Measurements from ENCODE around the gene SMYD3.

SMYD3 gene

GRCh38 chr1:246255773-246256172 lies 251.3 kb downstream of the SMYD3 start:
- Mint-ChIP-seq H3K27ac (no peak overlapping the region), H3K4me3 (no peak overlapping the region), H3K36me3 (ENCODE audit: low read depth) (peaks cover 5% of the 10 kb centered on the region), H3K27me3 (no peaks in the 10 kb centered on the region), H3K9me3 (peaks cover 19% of the 10 kb centered on the region), H3K4me1 (ENCODE audit: low read depth) (no peaks in the 10 kb centered on the region)
- intact Hi-C loops (cut with micrococcal nuclease): no loop called here

DNA sequence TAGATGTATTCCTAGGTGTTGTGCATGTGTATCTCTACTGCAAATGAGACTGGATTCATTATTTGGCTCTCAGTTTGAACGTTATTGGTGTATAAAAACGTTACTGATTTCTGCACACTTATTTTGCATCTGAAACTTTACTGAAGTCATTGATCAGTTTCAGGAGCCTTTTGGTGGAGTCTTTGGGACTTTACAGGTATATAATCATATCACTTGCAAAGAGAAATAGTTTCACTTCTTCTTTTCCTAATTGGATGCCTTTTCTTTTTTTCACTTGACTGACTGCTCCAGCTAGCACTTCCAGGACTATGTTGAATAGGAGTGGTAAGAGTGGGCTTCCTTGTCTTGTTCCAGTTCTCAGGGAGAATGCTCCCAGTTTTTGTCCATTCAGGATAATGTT lies 252.2 kb downstream of the SMYD3 start:
- peaks cover 17% of the 10 kb centered on the region for H3K9me3 Mint-ChIP-seq
- no peak overlapping the region for H3K4me3 Mint-ChIP-seq
- no peak overlapping the region for H3K27ac Mint-ChIP-seq
- no peaks in the 10 kb centered on the region for H3K4me1 Mint-ChIP-seq (ENCODE audit: low read depth)
- intact Hi-C loops (cut with micrococcal nuclease): no loop called here
- H3K27me3 Mint-ChIP-seq: no peaks in the 10 kb centered on the region
- peaks cover 5% of the 10 kb centered on the region for H3K36me3 Mint-ChIP-seq (ENCODE audit: low read depth)

DNA sequence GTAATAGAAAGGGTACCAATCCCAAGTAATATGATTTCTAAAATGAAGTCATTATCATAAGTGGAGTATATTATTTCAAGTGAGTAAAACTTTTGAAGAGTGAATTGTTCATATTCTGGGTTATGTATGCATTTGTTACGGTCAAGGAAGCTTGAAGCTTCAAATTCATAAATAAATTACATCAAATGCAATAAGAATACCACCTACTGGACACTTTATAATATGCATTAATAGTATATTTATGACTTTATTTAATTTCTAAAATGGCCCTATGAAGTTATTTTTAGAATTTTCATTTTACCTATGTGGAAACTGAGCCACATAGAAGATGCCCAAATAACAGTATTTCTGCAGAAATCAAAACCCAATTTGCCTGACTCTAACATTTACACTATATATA lies 260.6 kb downstream of the SMYD3 start:
- Mint-ChIP-seq H3K27me3 (no peaks in the 10 kb centered on the region), H3K4me3 (no peak overlapping the region), H3K27ac (no peak overlapping the region), H3K4me1 (ENCODE audit: low read depth) (no peaks in the 10 kb centered on the region), H3K36me3 (ENCODE audit: low read depth) (no peaks in the 10 kb centered on the region), H3K9me3 (peaks cover 8% of the 10 kb centered on the region)
- intact Hi-C loops (cut with micrococcal nuclease): no loop called here

- intact Hi-C loops (cut with micrococcal nuclease): no loop called here
- Mint-ChIP-seq H3K9me3 (peaks cover 8% of the 10 kb centered on the region), H3K27ac (no peak overlapping the region), H3K4me3 (no peak overlapping the region), H3K4me1 (ENCODE audit: low read depth) (no peaks in the 10 kb centered on the region), H3K36me3 (ENCODE audit: low read depth) (no peaks in the 10 kb centered on the region), H3K27me3 (no peaks in the 10 kb centered on the region)
Measured at GRCh38 chr1:246245541-246245940, 261.5 kb downstream of the SMYD3 start.

DNA sequence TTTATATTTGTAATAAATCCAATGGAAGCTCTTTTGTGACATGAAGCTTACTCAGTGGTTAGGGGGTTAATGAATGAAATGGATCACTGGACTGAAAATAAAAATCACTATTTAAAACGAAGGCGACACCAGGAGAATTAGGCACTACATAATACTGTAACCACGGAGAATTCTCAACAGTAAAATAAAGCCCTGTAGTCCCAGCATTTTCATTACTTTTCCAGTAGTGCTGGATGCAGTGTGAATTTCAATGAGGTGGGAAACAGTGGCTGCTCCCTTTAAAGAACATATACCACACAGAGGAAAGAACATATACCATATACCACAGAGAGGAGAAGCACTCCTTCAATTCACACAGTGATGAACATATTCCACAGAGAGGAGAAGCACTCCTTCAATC lies 275.0 kb downstream of the SMYD3 start:
- Mint-ChIP-seq H3K36me3 (ENCODE audit: low read depth) (no peaks in the 10 kb centered on the region), H3K27ac (no peak overlapping the region), H3K9me3 (no peaks in the 10 kb centered on the region), H3K27me3 (no peaks in the 10 kb centered on the region), H3K4me3 (no peak overlapping the region), H3K4me1 (ENCODE audit: low read depth) (peaks cover 6% of the 10 kb centered on the region)
- intact Hi-C loops (cut with micrococcal nuclease): no loop called here

DNA sequence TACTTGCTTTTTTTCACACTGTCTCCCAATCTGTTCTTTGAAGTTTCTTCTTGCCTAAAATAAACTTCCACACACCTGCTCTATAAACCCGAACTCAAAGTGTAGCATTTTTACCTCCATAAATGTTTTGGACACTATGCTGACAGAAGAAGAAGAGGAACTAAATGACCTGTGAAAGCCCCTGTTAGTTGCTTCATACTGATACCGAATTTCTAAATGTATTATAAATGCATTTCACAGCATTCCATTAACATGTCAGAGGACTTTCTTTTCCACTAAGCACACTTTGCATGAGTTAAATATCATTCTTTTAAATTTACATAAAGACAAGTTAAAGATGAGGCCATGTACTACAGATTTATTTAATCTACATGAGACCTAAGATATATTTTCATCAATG lies 281.0 kb downstream of the SMYD3 start:
- peaks cover 10% of the 10 kb centered on the region for H3K4me1 Mint-ChIP-seq (ENCODE audit: low read depth)
- H3K9me3 Mint-ChIP-seq: no peaks in the 10 kb centered on the region
- H3K4me3 Mint-ChIP-seq: no peak overlapping the region
- peaks cover 1% of the 10 kb centered on the region for H3K27me3 Mint-ChIP-seq
- H3K27ac Mint-ChIP-seq: no peak overlapping the region
- intact Hi-C loops (cut with micrococcal nuclease): no loop called here
- H3K36me3 Mint-ChIP-seq (ENCODE audit: low read depth): no peaks in the 10 kb centered on the region

DNA sequence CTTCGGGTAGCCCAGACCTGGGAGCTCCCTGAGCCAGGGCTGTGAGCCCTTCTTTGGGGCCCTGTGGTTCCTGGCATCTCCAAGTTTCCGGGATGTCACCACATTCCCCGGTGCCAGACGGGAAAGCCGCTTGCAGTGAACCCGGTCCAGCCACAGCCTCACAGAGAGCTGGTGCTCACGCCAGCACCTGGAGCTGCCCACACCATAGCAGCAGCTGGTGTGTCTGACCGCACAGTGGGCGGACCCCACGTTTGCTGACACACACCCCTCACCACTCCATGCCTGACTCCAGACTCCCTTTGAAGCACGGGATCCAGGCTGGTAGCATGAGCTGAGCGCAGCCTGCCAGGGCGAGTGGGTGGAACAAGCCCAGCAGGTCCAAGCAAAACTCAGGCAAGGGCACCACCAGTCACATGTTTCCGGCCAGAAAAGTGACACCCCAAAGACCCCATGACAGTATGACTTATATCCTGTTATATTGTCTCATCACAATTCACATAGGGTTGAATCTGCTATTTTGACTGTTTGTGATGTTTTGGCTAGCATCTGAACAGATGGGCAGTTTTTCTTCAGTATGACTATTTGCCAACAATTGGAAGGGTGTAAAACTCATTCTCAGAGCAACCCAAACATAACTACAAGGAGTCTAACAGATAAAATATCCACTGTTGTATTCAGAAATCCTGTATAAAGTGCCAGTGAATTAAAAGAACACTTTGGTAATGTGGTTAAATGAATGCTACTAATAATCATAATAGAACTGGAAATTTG lies 285.4 kb downstream of the SMYD3 start:
- peaks cover 4% of the 10 kb centered on the region for H3K4me1 Mint-ChIP-seq (ENCODE audit: low read depth)
- H3K4me3 Mint-ChIP-seq: no peak overlapping the region
- H3K27ac Mint-ChIP-seq: no peak overlapping the region
- no peaks in the 10 kb centered on the region for H3K9me3 Mint-ChIP-seq
- H3K36me3 Mint-ChIP-seq (ENCODE audit: low read depth): no peaks in the 10 kb centered on the region
- intact Hi-C loops (cut with micrococcal nuclease): no loop called here
- peaks cover 1% of the 10 kb centered on the region for H3K27me3 Mint-ChIP-seq

GRCh38 chr1:246220495-246221065 lies 286.5 kb downstream of the SMYD3 start:
- Mint-ChIP-seq H3K27ac (no peak overlapping the region), H3K9me3 (no peaks in the 10 kb centered on the region), H3K4me3 (no peak overlapping the region), H3K4me1 (ENCODE audit: low read depth) (peaks cover 2% of the 10 kb centered on the region), H3K36me3 (ENCODE audit: low read depth) (no peaks in the 10 kb centered on the region), H3K27me3 (peaks cover 1% of the 10 kb centered on the region)
- intact Hi-C loops (cut with micrococcal nuclease): no loop called here

DNA sequence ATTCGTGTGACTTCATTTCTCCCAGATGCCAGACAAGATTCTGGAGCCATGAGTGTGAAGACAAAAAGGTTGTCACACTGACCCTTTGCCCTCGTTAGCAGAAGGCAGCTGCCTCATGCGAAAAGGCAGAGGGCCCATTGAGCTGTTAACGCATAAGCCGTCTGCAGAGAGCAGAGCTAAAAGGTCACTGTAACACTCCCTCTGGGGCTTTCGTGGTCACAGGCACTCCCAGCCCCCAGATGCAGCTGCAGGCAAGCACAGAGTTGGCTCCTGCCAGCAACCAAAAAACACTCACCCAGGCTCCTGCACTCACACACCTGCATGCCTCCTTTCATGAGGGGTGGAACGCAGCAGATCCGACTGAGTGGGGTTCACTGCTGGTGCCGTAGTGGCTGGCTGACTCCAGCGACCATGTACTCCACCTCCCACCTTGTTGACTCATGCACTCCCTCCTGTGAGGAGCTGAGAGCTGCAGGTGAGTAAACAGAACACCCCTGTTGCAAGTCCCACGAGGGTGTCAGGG lies 287.5 kb downstream of the SMYD3 start:
- Mint-ChIP-seq H3K27ac (no peak overlapping the region), H3K9me3 (no peaks in the 10 kb centered on the region), H3K4me1 (ENCODE audit: low read depth) (peaks cover 6% of the 10 kb centered on the region), H3K4me3 (no peak overlapping the region), H3K36me3 (ENCODE audit: low read depth) (no peaks in the 10 kb centered on the region), H3K27me3 (peaks cover 1% of the 10 kb centered on the region)
- intact Hi-C loops (cut with micrococcal nuclease): no loop called here

DNA sequence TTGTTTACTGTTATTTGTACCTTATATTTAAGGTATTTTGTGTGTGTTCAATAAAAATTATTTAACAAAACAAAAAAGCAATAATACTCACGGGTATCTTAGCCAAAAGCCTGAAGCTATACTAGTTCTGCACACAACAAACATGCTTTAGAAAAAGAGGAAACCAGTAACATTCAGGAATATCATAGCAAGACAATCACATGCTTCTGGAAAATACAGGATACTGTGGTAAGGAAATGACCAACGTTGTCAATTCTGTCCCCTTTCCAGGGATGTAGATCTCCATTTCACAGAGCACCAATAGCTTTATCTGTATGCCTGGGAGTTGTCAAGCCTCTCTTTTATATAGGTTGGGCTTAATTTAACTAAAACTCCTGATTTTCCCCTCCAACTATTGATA lies 288.4 kb downstream of the SMYD3 start:
- Mint-ChIP-seq H3K27me3 (no peaks in the 10 kb centered on the region), H3K4me1 (ENCODE audit: low read depth) (peaks cover 14% of the 10 kb centered on the region), H3K27ac (no peak overlapping the region), H3K4me3 (no peak overlapping the region), H3K9me3 (peaks cover 4% of the 10 kb centered on the region), H3K36me3 (ENCODE audit: low read depth) (no peaks in the 10 kb centered on the region)
- intact Hi-C loops (cut with micrococcal nuclease): no loop called here

- Mint-ChIP-seq H3K27me3 (no peaks in the 10 kb centered on the region), H3K4me1 (ENCODE audit: low read depth) (peaks cover 22% of the 10 kb centered on the region), H3K27ac (no peak overlapping the region), H3K9me3 (peaks cover 6% of the 10 kb centered on the region), H3K36me3 (ENCODE audit: low read depth) (no peaks in the 10 kb centered on the region), H3K4me3 (no peak overlapping the region)
- intact Hi-C loops (cut with micrococcal nuclease): no loop called here
Measured at GRCh38 chr1:246216906-246217305, 290.2 kb downstream of the SMYD3 start.

- no peaks in the 10 kb centered on the region for H3K27me3 Mint-ChIP-seq
- peaks cover 22% of the 10 kb centered on the region for H3K4me1 Mint-ChIP-seq (ENCODE audit: low read depth)
- no peak overlapping the region for H3K4me3 Mint-ChIP-seq
- H3K36me3 Mint-ChIP-seq (ENCODE audit: low read depth): no peaks in the 10 kb centered on the region
- no peak overlapping the region for H3K27ac Mint-ChIP-seq
- intact Hi-C loops (cut with micrococcal nuclease): no loop called here
- peaks cover 6% of the 10 kb centered on the region for H3K9me3 Mint-ChIP-seq
Measured at GRCh38 chr1:246215510-246215903, 291.6 kb downstream of the SMYD3 start.

DNA sequence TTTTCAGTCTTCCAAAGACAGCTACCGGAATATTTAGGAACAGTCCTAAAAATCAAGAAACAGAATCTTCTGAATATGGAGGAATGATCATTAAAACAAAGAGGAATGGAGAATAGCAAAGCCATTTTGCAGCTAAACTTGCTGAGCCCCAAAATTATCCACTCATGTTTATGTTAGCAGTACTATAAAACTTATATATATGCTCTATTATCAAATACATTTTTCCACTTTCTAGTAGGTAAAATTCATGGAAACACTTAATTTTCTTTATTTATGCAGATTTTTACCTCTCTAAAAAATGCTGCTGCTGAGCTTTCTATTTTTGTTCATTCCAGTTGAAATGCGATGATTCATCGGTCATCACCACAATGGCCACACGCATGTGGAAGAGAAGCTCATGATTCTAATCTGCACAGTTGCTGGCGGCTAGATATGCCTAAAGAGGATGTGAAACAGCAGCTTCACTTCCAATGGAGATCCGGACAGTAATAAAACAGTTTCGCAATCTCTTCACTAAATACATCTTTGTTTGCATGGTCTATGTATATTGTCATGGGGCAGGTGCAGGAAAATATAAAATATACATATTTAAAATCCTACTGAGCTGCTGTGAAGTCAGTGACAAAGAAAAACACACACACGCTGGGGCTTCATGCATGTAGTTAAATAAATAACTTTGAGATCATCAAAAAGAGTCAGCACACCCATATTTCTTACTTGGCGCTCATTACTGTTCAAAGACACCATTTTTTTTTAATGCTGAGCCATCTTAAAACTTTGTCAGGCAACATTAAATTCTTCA lies 292.2 kb downstream of the SMYD3 start:
- intact Hi-C loops (cut with micrococcal nuclease): no loop called here
- Mint-ChIP-seq H3K27me3 (no peaks in the 10 kb centered on the region), H3K4me3 (no peak overlapping the region), H3K36me3 (ENCODE audit: low read depth) (no peaks in the 10 kb centered on the region), H3K4me1 (ENCODE audit: low read depth) (peaks cover 22% of the 10 kb centered on the region), H3K9me3 (peaks cover 6% of the 10 kb centered on the region), H3K27ac (peak overlapping the region; percentile 51)

DNA sequence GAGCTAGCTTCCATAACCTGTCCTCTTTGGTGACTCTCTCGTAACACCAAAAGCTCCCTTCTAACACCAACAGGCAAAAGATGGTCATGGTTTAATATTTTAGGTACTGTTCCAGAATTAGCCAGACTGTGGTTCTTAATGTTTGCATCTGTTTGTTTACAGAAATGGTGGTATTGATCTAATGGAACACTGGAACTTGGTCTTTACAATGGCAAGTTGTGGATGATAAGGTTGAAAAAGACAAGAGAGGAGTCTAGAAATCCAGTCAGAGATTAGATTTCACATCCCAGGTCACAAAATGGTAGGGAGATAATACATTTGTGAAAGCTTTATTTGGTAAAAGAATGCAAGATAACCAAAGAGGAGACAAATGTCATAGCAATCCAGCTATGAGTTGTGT lies 293.1 kb downstream of the SMYD3 start:
- peaks cover 6% of the 10 kb centered on the region for H3K9me3 Mint-ChIP-seq
- no peak overlapping the region for H3K4me3 Mint-ChIP-seq
- no peaks in the 10 kb centered on the region for H3K27me3 Mint-ChIP-seq
- H3K27ac Mint-ChIP-seq: peak overlapping the region; percentile 51
- H3K4me1 Mint-ChIP-seq (ENCODE audit: low read depth): peaks cover 22% of the 10 kb centered on the region
- intact Hi-C loops (cut with micrococcal nuclease): no loop called here
- no peaks in the 10 kb centered on the region for H3K36me3 Mint-ChIP-seq (ENCODE audit: low read depth)

All from dendritic cell treated with granulocyte-macrophage colony-stimulating factor and Interleukin-4, amounts not matched to agents 40 ng/mL and 50 ng/mL, for 4 days (primary cell).